ENCODE results near the gene ESYT2.

GRCh38 chr7:158687406-158687805 is 141.9 kb downstream of the ESYT2 start:
- TF ChIP-seq, protein P1, sequence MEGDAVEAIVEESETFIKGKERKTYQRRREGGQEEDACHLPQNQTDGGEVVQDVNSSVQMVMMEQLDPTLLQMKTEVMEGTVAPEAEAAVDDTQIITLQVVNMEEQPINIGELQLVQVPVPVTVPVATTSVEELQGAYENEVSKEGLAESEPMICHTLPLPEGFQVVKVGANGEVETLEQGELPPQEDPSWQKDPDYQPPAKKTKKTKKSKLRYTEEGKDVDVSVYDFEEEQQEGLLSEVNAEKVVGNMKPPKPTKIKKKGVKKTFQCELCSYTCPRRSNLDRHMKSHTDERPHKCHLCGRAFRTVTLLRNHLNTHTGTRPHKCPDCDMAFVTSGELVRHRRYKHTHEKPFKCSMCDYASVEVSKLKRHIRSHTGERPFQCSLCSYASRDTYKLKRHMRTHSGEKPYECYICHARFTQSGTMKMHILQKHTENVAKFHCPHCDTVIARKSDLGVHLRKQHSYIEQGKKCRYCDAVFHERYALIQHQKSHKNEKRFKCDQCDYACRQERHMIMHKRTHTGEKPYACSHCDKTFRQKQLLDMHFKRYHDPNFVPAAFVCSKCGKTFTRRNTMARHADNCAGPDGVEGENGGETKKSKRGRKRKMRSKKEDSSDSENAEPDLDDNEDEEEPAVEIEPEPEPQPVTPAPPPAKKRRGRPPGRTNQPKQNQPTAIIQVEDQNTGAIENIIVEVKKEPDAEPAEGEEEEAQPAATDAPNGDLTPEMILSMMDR (IDR thresholded peaks at IDR 0.05), result no peak
- TF ChIP-seq POLR2A (IDR thresholded peaks at IDR 0.05), result no peak
- TF ChIP-seq EP300 (IDR thresholded peaks at IDR 0.05), result no peak
- no peak for TF ChIP-seq POLR2AphosphoS5 (IDR thresholded peaks at IDR 0.05)
